Fibroblast of the aortic adventitia (primary cell): ENCODE data around the gene SORBS2. TPM values are rescaled to one million over a fixed set of nuclear protein-coding genes. Genes with fewer than 3 reads are reported as not detected.

Experiments used
- DNase-seq: peaks from one replicate; pipeline ENCODE4 v3.0.0-alpha.2; 2010; ENCODE audit warnings: low read depth
- H3K4me3 ChIP-seq: 2 replicates; pipeline ENCODE4 v1.5.1; 2011; ENCODE audit warnings: low read depth, mild to moderate bottlenecking, control low read depth, low read length, moderate library complexity
- total RNA-seq: library from RNA; depleted of rRNA; stranded (reverse); fragments of >200 nt; gene quantifications from 2 replicates; pipeline ENCODE4 v1.2.3, GENCODE V29; 2012; ENCODE audit warnings: low replicate concordance
- TF ChIP-seq, protein P1 (sequence below): IDR thresholded peaks from 2 replicates; pipeline ENCODE4 v1.5.1; 2011; ENCODE audit warnings: mild to moderate bottlenecking, low read length, control low read depth, inconsistent platforms; ENCODE audit not compliant: insufficient read depth

The SORBS2 gene
- total RNA-seq, 1 donor: 2.8 TPM

DNA sequence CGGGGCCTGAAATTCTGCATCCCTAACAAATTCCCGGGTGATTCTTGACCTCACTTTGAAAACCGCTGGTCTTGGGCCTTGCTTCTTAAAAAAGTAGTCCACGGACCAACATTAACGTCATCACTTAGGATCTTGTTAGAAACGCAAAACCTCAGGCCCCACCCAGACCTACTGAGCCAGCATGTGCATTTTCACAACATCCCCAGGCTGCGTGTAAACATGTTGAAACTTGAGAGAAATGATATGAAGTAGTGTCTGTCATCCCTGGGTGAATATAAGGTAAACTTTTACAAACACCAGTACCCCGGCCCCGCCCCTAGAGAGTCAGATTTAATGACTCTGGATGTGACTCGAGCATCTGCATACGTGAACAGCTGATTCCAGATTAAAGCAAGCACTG is 33.7 kb downstream of the SORBS2 start:
- no peak for DNase-seq
- TF ChIP-seq, protein P1, sequence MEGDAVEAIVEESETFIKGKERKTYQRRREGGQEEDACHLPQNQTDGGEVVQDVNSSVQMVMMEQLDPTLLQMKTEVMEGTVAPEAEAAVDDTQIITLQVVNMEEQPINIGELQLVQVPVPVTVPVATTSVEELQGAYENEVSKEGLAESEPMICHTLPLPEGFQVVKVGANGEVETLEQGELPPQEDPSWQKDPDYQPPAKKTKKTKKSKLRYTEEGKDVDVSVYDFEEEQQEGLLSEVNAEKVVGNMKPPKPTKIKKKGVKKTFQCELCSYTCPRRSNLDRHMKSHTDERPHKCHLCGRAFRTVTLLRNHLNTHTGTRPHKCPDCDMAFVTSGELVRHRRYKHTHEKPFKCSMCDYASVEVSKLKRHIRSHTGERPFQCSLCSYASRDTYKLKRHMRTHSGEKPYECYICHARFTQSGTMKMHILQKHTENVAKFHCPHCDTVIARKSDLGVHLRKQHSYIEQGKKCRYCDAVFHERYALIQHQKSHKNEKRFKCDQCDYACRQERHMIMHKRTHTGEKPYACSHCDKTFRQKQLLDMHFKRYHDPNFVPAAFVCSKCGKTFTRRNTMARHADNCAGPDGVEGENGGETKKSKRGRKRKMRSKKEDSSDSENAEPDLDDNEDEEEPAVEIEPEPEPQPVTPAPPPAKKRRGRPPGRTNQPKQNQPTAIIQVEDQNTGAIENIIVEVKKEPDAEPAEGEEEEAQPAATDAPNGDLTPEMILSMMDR: no peak
- H3K4me3 ChIP-seq: no peak overlapping the region

DNA sequence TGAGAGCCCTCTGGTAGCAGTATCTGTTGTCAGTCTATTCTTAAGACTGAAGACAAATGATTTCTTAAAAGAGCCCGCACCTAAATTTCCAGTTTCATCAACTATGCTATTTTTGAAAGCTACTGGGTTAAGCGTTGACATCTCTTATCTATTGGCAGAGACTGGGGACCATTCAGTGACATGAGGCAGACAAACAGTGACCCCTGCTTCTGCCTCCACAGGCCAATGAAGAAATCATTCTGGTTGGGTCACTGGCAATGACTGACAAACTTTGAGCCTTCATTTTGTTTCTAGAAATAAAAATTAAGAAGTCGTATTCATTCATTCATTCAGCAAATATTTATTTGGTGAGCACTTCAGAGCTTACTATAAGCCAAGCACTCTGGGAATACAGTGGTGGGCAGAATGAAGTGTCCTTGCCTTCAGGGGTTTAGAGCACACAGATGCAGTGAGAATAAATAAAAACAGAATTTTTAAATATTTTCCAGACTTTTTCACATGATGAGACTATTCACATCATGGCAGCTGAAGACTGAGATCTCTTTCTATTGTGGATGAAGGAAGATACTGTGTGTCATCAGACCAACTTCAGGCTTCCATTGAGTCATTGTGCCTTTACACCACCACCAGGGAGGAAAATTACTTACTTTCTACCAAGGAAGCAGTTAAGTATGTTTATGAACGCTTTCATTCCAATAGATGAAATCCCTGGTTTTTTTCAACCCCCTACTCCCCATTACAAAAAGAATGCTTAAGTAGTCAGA is 36.0 kb downstream of the SORBS2 start:
- DNase-seq: no peak
- H3K4me3 ChIP-seq: no peak overlapping the region
- TF ChIP-seq, protein P1: no peak

DNA sequence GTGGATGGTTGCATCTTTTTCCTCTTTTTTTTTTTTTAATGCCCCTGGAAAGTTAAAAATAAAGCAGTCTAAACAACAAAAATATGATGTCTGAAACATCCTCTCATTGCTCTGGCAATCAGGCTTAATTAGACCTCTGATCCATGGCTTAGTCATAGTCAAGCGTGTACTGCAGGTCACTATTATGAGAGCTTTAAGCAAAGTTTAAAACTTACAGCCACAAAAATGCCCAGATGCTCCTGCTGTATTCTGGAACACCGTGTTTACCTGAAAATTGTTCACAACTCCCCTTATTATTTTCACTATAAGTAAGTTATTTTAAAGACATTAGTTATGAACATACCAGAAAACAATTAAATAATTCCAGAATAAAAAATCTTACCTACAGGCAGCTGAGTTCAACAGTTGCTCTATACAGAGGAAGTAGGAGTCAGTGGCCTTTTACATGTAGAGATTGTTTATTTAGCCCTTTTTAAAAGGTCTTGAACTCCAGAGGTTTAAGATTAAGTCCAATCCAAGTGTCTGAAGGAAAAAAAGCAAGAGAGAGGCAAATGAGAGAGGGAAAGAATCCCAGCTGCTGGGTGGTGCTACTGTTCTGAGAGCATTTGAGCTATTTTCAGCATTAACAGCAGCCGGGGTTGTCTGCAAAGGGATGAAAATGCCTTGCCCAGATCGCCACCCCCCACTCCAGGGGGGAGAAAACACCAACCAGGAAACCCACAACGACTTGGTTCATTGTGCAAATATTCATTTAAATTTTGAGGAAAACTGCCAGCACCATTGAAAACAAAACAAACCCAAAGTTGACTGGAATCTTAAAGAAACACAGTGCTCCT is 36.9 kb downstream of the SORBS2 start:
- H3K4me3 ChIP-seq: no peak overlapping the region
- DNase-seq: peak; percentile 79
- TF ChIP-seq, protein P1: no peak

DNA sequence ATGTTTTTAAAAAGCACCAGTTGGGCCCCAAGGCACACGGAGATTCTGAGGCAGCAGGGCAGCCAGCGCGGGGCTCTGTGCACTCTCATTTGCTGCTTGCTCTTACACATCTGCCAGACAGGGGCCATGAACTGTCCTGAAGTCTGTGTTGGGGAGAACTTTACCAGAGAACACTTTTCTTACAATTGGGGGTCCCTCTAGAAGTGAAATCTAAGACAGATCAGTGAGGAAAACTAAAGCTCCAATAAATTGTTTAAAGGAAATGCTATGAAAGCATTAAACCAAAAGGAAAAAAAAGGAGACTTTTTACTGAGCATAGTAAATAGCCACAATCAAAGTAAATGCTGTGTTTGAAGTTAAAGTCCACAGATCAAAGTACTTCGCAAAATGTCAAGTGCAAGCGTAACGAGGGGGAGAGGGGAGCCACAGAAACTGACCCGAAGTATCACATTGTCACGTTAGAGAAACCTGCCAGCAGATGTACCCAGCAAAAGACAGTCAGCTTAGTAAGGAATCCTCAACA is 37.8 kb downstream of the SORBS2 start:
- DNase-seq: no peak
- TF ChIP-seq, protein P1: no peak
- H3K4me3 ChIP-seq: no peak overlapping the region

DNA sequence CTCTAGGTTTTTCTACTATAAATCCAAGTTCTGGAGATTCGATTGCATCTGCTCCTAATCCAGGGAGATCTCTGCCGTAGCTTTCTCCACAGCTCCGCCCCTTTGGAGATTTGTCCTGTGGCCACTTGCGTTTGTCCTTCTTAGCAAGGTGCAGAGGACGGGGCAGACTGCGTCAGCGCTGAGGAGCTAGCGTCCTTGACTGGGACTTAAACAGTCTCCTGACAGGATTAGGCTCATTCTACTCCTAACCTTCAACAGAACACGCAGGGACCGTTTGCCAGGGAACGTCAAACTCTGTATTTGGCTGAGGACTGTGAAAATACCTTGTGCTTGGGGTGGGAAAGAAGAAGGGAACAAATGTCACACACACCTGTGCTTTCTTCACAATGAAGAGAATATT is 38.6 kb downstream of the SORBS2 start:
- TF ChIP-seq, protein P1: no peak
- H3K4me3 ChIP-seq: no peak overlapping the region

DNA sequence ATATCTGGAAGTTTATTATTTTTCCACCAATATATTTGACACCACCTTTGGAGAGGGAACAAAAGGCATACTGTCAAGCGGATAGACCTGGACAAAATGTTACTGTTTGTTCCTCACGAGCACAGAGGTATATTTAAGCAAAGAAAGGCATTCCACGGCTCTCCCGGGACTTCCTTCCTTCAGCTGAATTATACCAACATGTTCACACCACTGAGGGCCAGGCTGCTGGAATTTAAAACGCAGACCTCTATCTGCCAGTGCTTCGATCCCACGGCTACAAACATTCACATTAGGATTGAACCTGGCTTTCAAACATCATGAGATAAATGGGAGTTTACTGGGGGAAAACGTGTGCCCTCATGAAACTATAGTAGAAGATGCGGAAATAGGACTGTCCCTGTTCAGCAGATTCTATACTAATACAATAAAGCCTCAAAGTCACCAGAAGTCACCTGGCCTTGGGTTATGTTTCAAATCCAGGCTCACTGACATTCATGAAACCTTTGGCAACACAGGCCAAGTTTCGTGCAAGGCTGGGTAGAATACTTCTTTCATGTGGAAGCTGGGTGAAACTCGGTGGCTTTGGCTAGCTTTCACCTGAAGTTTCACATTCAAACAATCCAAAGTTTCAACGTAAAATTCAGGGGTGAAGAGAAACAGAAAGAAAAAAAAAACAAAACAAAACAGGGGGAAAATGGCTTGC is 39.5 kb downstream of the SORBS2 start:
- H3K4me3 ChIP-seq: no peak overlapping the region
- TF ChIP-seq, protein P1: no peak
- DNase-seq: no peak

More for the DNA sequence above, 38.6 kb downstream of the SORBS2 start:
- no peak for DNase-seq
